GF-D8 (cell line): ENCODE results near the gene PDK2.

ENCODE experiments used
- DNase-seq: peaks from one replicate; lab custom pipeline; 2025; lab: John Stamatoyannopoulos, UW

PDK2 gene

DNA sequence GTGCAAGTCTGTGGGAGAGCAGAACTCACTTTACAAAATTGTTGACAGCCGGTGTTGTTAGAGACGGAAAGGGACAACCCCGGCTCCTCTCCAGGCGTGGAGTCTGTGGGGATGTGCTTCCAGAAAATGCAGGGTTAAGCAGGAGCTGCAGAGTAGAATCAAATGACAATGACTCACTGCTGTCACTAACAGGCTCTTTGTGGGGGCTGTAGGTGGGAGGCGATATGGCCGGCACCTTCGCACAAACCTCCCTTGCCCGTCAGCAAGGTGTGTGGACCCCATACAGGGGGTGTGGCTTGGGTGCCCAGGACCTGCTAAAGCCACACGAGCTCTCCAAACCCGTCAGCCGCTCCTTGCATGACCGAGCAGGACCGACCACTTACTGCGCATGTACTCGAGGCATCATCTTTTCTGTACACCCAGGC lies 5.8 kb downstream of the PDK2 start:
- DNase-seq: no peak

DNA sequence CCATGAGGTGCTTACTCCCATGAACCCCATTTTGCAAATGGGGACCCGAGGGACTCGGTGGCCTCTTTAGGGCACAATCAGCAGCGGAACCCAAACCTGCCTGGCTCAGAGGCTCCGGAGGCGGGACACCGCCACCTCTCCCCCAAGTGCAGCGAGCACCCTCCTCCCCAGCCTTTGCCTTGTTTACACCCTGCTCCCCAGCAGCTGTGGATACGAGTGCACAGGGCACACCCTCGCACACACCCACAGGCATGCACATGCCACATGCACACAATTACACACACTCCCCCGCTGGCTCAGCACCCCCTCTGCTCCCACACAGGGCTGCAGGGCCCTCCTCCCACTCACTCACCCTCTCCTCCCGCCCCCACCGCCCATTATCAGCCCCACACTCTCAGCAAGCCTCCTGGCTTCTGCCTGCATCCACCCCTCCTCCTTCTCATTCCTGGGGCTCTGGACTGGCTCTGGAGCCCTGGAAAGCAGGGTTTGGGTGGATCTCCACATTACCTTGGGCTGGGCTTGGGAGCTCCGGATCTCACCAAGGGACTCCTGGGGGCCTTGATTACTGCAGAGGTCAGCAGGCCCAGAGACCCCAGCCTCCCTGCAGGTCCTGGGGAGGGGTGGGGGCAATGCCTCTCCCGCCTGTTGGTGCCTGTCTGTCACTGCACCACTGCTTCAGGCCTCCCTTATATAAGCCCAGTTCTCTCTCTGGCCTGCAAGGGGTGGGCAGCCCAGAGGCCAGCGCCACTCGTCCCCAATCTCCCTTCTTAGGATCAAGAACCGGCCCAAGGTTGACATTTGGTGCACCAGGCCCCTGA lies 6.4 kb downstream of the PDK2 start:
- DNase-seq: no peak

DNA sequence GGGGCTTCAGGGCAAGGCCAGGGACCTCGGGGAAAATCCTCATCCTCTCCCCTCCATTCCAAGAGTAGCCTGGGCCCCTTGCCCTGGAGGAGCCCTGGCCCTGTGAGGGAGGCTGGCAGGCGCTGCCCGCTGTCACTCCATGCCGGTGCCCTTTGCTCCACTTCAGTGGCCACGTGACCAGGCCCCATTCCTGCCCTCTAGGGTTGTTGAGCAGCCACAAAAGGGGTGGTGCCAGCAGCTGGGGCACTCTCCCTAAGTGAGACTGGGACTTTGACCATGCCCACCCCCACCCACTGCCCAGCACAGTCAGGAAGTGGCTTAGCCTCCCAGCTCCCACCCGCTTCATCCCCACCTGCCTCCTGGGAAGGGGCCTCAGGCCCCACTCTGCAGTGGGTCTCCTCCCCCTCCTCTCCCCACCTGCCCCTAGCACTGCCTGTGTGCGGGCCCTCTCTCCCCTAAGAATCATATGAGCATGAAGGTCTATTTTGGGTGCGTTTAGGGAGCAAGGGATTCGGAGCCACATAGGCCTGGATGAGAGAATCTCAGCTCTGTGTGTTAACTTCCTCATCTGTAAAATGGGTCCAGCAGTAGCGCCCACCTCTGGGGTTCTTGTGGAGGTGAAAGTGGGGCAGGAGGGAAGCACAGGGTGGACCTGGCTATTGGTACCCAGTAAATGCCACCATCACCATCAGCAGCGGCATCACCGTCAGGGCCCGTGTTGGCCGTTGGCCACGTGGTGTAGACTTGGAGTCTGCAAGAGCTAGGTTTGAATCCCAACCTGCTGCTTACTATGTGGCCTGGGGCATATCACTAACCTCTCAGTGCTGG lies 7.2 kb downstream of the PDK2 start:
- no peak for DNase-seq

DNA sequence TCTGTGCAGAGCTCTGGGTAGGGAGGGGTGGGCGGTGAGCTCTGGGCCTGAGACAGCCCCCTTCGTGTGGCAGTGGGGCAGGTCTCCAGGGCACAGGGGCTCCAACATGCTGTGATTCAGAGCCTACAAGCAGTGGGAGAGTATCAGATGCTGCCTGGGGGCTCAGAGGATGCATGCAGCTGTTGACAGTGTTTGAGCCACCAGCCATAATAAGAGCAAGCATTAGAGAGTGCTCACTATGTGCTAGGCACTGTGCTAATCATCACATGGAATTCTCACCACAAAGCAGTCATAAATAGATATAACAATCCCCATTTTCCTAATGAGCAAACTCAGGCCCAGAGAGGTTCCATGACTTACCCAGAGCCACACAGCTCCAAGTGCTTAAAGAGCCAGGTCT lies 8.1 kb downstream of the PDK2 start:
- DNase-seq: no peak

DNA sequence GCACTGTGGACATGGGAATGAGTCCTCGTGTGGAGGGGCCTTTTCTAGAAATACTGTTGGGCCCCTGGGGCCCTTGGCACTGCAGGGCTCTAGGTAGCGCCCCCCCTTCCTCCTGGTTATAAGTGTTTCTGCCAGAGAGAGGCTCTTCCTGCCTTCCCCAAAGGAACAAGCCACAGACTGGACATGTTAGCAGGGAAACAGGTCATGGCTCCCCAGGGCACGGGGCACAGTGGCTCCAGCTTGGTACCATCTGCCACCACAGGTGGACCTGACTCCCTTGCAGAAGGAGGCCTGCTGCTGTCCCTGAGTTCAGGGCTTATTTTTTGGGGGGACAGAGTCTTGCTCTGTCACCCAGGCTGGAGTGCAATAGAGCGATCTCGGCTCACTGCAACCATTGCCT lies 8.8 kb downstream of the PDK2 start:
- DNase-seq: no peak

DNA sequence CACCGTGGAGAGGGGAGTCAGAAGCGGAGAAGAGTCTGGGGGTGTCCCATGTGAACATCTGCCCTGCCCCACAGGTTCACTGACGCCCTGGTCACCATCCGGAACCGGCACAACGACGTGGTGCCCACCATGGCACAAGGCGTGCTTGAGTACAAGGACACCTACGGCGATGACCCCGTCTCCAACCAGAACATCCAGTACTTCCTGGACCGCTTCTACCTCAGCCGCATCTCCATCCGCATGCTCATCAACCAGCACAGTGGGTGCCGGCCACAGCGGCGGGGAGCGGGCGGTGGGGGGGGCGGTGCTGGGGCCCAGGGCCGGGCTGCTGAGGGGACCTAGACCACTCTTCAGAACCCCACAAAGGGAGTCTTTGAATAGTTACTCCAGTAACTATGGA lies 10.7 kb downstream of the PDK2 start:
- no peak for DNase-seq

DNA sequence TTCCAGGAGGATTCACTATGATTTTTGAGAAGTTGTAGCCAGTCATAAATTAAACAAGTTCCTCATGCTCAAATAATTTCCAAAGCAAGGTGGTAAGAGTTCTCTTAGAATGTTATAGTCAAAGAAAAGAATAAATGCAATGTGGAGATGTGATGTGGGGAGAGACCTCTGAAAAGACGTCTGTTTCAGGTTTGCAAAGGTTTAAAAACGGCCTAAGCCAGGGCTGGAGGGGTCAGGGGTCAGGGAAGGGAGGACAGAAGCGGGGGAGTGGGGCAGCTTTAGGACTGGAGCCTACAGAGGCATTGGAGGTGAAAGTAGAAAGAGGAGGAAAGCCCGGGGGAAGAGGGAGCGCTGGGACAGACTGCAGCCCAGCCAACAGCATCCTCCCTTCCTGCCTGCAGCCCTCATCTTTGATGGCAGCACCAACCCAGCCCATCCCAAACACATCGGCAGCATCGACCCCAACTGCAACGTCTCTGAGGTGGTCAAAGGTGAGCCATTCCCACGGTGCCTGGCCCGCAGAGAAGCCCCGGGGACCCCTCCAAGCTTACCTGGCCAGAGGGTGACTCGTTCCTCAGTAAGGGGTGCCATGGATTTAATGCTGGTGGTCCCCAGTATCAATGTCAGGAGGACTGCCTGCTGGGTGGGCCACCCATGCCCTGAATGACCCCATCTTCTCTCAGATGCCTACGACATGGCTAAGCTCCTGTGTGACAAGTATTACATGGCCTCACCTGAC lies 11.4 kb downstream of the PDK2 start:
- DNase-seq: no peak

DNA sequence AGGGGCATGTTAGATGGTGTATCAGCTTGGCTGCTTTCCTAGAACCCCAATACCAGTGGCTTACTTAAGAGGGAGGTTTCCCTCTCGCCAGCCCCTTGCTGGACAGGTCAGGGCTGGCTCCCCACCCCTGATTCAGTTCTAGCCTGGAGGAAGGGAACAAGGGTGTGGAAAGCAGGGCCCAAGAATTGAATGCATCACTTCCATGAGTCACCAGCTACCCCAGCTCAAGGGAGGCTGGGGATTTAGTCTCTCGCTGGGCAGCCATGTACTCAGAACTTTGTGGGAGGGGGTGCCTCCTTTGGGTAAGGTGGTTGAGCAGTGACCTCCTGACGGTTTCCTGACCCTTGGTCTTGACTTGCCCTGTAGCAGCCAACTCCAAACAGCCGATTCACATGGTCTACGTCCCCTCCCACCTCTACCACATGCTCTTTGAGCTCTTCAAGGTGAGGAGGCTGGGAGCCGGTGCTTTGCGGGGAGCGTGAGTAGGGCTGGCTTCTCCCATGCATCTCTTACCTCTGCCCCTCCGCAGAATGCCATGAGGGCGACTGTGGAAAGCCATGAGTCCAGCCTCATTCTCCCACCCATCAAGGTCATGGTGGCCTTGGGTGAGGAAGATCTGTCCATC lies 12.8 kb downstream of the PDK2 start:
- DNase-seq: no peak

DNA sequence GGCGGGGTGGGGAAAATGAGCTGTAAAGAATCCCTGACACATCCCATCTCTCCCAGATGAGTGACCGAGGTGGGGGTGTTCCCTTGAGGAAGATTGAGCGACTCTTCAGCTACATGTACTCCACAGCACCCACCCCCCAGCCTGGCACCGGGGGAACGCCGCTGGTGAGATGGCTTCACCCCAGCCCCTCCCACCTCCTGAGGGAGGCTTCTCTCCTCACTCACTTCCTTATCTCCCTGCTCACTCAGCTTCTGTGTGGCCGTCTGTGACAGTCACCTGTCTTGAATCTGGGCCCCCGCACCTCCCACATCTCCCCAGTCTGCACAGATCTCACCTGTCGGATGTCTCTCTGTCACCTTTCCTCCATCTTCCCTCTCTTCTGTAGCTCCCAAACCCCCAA lies 13.4 kb downstream of the PDK2 start:
- no peak for DNase-seq

DNA sequence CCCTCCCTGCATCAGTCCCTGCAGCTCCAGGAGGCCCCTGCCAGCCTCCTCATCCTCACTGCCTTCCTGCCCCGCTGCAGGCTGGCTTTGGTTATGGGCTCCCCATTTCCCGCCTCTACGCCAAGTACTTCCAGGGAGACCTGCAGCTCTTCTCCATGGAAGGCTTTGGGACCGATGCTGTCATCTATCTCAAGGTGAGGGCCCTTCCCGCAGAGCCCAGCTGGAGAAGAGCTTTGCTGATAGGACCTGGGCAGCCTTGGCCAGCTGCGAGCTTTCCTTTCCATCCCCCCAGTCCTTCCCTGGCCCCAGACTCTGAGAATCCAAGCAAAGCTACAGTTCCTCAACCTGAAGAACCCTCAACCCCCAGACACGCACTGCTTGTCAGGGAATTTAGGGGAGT lies 14.1 kb downstream of the PDK2 start:
- DNase-seq: no peak

DNA sequence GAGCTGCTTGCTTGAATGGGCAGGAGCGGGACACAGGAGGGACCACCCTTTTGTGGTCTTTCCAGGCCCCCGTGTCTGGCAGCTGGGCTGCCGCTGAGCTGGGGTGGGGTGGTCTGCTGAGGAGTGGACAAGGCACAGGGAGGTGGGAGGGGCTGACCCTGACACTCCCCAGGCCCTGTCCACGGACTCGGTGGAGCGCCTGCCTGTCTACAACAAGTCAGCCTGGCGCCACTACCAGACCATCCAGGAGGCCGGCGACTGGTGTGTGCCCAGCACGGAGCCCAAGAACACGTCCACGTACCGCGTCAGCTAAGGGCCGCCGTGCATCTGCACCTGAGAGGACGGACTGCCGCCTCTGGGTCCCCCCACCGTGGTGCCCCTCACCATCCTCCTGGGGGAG lies 14.6 kb downstream of the PDK2 start:
- no peak for DNase-seq

DNA sequence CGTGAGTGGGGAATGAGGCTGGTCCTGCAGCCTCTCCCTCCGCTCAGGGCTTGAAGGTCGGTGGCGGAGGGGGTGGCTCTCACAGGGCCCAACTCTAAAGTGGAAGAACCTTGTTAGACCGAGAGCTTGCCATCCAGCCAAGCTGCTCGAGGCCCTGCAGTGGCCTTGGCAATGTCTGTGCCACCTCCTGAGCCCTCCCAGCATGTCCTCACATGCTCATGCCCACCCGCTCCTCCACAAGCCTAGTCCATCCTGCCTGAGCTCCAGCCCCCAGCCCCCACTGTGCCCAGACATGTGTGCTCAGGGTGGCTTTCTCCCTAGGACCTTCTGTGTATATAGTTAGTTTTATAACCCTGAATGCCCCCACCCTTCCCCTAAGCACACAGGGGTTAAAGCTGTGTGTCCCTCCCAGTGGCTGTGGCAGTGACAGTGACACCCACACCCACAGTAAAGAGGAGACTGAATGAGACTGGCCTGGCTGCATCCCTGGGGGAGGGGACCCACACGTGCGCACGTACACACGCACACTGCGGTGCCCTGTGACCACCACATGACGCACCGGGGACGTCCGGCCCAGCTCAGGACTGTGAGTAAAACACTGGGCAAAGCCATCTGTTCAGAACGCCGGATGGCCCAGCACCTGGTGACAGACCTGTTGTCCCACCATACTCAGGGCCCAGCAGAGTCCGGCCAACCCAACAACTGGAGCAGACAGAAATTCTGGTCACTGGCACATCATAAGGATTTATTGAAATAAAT lies 15.6 kb downstream of the PDK2 start:
- no peak for DNase-seq

DNA sequence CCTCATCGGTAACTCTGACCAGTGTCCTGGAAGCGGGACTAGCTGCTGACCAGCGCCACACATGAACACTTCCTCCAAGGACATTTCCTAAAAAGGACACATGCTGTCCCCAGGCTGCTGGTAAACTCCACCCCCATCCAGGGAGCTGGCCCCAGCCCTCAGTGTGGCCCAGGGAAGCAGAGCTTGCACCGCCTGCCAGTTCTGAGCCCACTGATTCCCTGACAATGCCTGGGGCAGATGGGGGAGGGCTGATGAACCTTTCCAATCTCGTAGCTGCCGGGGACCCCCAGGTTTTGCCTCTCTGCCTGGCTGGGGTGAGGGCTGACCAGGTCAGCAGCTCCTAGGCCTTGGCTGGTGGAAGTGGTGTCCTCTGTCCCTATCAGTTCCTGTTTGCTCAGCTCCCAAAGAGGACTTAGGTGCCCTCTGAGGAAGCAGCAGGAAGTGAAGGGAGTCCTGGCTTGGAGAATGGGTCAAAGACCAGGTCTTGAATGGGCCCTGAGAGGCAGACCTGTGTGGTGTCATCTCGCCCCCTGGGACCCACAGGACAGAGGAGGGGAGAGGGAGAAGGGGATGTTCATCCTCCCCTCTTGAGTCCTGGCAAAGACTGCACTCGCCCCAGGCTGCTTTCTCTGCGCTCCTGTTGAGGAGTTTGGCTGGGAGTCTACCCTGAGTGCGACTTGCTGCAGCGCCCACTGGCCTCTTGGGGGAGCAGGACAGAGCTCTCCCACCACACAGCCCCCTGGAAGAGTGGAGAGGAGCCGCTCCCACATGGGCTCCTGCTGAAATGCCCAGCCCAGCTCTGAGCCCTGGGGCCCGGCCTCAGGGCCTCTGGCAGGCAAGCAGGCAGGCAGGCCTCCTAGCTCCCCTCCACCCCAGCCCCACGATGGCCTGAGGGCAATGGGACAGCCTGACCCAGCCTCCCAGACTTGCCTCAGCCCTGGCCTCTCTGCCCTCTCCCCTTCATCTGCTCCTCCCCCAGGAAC lies 16.8 kb downstream of the PDK2 start:
- DNase-seq: no peak

DNA sequence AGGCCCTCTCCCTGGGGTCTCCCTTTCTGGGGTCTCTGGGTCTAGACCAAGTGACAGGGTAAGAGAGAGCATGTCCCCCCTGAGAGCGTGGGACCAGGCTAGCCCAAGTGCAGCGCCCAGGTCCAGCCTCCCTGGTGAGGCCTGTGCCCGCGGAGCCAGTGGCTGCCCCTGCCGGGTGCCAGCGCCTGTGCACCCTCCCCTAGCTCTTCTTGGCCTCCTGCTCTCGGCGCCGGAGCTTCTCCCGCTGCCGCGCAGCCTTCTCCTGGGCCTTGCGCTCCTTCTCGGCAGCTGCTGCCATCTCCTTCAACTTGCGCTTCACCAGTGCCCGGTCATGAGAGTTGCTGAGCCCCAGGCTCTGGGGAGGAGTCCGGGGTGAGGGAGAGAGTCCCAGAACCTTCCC lies 17.5 kb downstream of the PDK2 start:
- DNase-seq: no peak

DNA sequence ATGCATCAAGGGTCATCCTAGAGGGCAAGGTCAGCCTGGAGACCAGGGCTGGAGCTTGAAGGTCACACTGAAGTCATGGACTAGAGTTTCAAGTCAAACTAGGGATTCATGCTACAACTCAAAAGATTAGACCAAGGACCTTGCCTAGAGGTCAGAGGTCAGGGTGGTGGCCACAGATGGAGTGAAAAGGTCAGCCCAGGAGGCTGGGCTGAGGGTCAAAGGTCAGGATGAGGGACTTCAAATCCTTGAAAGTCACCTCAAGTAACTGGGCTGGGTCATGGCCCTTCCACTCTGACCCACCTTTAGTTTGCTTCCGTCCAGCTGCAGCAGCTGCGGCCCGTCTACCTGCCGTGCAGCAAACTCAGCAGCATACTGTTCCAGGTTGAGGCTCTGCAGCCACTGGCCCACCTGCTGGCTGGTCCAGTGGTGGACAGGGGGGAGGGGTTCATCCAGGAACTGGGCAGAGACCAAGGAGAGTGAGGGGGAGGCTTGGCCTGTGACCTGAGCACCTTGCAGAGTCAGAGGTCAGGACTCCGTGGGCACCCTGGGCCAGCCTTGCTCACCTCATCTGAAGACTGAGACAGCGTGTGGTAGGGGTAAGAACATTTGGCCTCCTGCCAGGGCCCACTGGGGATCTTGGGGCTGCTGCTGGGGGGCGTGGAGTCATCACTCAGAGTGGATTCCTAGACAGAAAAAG lies 18.6 kb downstream of the PDK2 start:
- no peak for DNase-seq

DNA sequence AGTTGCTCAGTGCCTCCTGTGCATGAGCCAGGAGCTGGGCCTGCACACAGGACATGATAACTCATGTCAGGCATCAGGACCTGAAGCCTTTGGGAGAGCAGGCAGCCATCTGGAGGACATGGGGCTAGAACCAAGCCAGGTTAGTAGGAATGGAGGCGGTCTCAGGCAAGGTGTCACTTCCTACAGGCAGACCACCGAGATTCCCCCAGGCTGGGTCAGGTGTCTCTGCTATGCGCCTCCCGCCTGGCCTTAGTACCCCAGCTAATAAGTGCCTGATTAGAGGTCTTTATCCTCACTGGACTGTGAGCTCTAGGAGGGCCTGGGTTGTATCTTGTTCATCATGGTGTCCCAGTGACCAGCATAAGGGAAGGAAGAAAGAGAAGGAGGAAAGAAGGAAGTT lies 19.2 kb downstream of the PDK2 start:
- DNase-seq: no peak

DNA sequence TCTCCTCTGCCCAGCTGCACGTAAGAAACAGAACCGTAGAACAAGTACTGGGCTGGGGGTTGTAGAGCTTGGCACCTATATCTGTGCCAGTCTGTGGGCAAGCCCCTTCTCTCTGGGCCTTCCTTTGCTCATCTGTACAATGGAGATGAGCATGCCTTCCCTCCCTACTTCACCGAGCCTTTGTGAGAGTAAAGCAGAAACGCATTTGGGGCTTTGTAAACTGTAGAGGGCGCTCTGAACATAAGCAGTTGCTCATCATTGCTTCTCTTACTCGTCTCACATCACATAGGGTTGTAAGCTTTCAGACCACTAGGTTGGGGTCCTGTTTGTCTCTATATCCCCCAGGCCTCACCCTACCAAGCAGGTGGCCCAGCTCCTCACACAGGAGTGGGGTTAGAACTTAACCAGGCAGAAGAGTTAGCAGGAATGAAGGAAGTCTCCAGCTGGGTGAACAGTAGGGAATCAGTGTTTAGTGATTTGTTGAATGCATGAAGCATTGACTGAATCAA lies 19.8 kb downstream of the PDK2 start:
- DNase-seq: peak; percentile 13

DNA sequence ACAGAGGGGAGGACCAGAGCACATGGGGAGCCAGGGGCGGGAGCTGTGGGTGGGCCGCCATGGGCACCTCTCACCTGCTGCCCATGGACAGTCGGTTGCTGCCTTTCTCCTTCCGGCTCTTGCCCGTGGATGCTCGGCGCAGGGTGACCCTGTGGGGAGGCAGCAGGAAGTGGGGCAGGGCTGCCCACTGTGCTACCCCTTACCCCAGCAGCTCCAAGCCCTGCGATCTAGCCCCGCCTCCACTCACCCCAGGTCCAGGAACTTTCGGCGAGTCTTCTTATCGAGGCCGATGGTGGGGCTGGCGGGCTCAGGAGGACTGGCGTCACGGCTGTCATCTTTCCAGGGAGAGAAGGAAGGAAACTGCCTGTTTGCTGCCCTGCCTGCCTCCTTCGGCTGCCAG lies 20.6 kb downstream of the PDK2 start:
- DNase-seq: no peak
